Measurements from ENCODE around the gene ZNF484. TPM values are rescaled to one million over a fixed set of nuclear protein-coding genes. Genes with fewer than 3 reads are reported as not detected.
"Not testable (repeated sequence)": the region's sequence is repeated elsewhere in the genome, so short reads cannot be mapped to it uniquely, and the experiment has no call there.

The ZNF484 gene
- total and polyA plus RNA-seq, 3 donors from 2014 or later = 2.5 to 10.5 (median 10.4) TPM

DNA sequence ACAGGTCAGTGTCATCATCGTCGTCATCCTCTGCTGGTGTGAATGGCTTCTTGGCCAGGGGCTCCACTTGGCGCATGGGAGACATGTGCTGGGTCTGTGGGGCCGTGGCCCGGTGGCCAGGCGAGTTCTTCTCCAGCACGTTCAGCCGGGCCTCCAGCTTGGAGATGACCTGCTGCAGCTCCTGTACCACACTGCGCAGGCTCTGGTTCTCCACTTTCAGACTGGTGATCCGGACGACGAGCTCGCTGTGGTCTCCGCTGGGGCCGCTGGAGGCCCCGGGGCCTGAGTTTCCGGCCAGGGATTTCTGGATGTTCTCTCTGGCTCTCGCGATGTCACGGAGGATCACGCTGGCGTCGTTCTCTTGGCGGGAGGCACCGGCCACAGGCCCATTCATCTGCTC is 40.6 kb downstream of the ZNF484 start:
- no peaks in the 10 kb centered on the region for H3K9me3 ChIP-seq
- DNase-seq = peak; percentile 60
- WGBS, 2 donors = 75 to 76% methylated on average over 23 to 25 of the region's 25 CpGs
- H3K27ac ChIP-seq = no peak overlapping the region
- TF ChIP-seq, protein P1, sequence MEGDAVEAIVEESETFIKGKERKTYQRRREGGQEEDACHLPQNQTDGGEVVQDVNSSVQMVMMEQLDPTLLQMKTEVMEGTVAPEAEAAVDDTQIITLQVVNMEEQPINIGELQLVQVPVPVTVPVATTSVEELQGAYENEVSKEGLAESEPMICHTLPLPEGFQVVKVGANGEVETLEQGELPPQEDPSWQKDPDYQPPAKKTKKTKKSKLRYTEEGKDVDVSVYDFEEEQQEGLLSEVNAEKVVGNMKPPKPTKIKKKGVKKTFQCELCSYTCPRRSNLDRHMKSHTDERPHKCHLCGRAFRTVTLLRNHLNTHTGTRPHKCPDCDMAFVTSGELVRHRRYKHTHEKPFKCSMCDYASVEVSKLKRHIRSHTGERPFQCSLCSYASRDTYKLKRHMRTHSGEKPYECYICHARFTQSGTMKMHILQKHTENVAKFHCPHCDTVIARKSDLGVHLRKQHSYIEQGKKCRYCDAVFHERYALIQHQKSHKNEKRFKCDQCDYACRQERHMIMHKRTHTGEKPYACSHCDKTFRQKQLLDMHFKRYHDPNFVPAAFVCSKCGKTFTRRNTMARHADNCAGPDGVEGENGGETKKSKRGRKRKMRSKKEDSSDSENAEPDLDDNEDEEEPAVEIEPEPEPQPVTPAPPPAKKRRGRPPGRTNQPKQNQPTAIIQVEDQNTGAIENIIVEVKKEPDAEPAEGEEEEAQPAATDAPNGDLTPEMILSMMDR (IDR thresholded peaks at IDR 0.05) = no peak
- no peak for TF ChIP-seq POLR2A (IDR thresholded peaks at IDR 0.05)
- no peaks in the 10 kb centered on the region for H3K4me1 ChIP-seq
- H3K27me3 ChIP-seq = no peaks in the 10 kb centered on the region
- intact Hi-C loops (cut with DNase I; ENCODE audit: low total_unique reads) = no loop called here
- H3K36me3 ChIP-seq (ENCODE audit: low read depth, missing control alignments) = no peaks in the 10 kb centered on the region
- peak overlapping the region; percentile 16 to 40 for H3K4me3 ChIP-seq

DNA sequence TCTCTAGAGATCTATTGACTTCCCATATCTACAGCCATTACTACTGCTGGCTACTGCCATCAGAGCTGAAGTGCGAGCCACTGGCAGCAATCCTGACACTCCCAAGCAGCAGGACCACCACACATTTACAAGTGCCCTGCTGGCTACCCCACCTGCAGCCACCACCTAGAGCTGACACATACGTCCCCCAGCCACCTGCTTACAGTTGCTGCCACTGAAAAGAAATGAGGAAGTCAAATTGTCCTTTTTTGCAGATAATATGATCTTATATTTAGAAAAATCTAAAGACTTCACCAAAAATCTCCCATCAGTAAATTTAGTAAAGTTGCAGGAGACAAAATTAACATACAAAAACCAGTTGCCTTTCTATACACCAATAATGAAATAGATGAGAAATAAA is 48.4 kb downstream of the ZNF484 start:
- 77 to 88% methylated on average over 2 of the region's 2 CpGs for WGBS, 2 donors
- H3K27ac ChIP-seq = no peak overlapping the region
- no peak for TF ChIP-seq POLR2A (IDR thresholded peaks at IDR 0.05)
- TF ChIP-seq, protein P1 (IDR thresholded peaks at IDR 0.05) = no peak
- H3K36me3 ChIP-seq (ENCODE audit: low read depth, missing control alignments) = no peaks in the 10 kb centered on the region
- intact Hi-C loops (cut with DNase I; ENCODE audit: low total_unique reads) = no loop called here
- no peak for DNase-seq
- H3K9me3 ChIP-seq = no peaks in the 10 kb centered on the region
- H3K27me3 ChIP-seq = no peaks in the 10 kb centered on the region
- no peaks in the 10 kb centered on the region for H3K4me1 ChIP-seq
- no peak overlapping the region for H3K4me3 ChIP-seq

DNA sequence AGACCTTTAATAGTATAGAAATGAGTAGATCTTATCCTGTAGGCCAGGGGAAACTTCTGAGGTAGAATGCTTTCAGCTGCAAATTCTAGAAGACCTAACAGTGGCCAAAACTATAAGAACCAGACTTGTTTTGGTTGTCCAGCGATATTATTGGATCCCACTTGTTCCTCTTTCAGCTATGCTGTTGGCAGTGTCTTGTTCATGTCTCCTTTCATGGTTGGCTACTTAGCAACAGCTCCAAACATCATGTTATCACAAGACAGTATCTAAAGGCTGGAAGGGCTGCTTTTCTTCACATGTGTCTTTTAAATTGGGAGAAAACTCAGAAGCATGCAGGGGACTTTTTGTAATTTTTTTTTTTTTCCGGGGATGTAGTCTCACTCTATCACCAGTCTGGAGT is 52.8 kb downstream of the ZNF484 start:
- H3K36me3 ChIP-seq (ENCODE audit: low read depth, missing control alignments); H3K27me3 ChIP-seq; DNase-seq; H3K4me3 ChIP-seq; H3K27ac ChIP-seq; H3K9me3 ChIP-seq; intact Hi-C loops (cut with DNase I; ENCODE audit: low total_unique reads); H3K4me1 ChIP-seq: not testable (repeated sequence)
- 80 to 91% methylated on average over 2 of the region's 2 CpGs for WGBS, 2 donors

DNA sequence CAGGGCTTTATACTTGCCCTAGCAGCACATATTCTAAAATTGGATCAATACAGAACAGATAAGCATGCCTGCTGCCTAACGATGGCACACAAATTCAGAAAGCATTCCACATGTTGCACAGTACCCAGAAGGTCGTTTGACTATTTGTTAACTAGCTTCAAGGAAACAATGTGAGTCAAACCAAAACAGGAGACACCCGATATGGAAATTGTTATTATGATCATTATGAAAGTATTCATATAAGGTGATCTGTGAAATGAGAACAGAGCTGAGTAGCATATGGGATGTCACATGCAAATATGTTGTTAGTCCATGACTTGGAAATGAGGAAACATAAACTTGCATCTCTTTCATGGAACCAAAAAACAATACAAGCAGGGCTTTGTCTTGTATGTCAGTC is 56.9 kb downstream of the ZNF484 start:
- intact Hi-C loops (cut with DNase I; ENCODE audit: low total_unique reads) = no loop called here
- H3K27me3 ChIP-seq = no peaks in the 10 kb centered on the region
- TF ChIP-seq POLR2A (IDR thresholded peaks at IDR 0.05) = no peak
- TF ChIP-seq, protein P1 (IDR thresholded peaks at IDR 0.05) = no peak
- no peaks in the 10 kb centered on the region for H3K36me3 ChIP-seq (ENCODE audit: low read depth, missing control alignments)
- no peak overlapping the region for H3K27ac ChIP-seq
- WGBS, 2 donors = 73 to 76% methylated on average over 3 of the region's 3 CpGs
- no peaks in the 10 kb centered on the region for H3K4me1 ChIP-seq
- H3K9me3 ChIP-seq = no peaks in the 10 kb centered on the region
- no peak overlapping the region for H3K4me3 ChIP-seq
- no peak for DNase-seq

DNA sequence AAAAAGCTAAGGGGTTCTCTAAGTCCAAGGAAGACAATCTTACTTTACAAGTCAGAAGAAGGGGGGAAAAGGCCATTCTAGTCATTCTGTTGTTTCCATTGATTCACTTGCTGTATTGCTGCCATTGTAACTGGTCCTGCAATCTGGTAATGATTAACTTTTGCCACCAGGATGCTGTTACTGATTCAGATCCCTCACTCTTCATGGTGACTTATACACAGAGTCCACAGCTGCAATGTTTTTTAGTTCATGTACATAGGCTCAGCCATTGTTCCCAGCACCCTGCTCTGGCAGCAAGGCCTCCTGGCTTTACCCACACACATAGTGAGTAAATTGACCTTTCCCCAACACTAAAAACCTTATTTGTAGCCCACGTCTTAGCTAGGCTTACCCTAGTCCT is 57.9 kb downstream of the ZNF484 start:
- H3K4me1 ChIP-seq; H3K4me3 ChIP-seq; H3K27me3 ChIP-seq; intact Hi-C loops (cut with DNase I; ENCODE audit: low total_unique reads); H3K36me3 ChIP-seq (ENCODE audit: low read depth, missing control alignments); H3K9me3 ChIP-seq; H3K27ac ChIP-seq; DNase-seq: not testable (repeated sequence)
- 77 to 89% methylated on average over 1 of the region's 1 CpG for WGBS, 2 donors

DNA sequence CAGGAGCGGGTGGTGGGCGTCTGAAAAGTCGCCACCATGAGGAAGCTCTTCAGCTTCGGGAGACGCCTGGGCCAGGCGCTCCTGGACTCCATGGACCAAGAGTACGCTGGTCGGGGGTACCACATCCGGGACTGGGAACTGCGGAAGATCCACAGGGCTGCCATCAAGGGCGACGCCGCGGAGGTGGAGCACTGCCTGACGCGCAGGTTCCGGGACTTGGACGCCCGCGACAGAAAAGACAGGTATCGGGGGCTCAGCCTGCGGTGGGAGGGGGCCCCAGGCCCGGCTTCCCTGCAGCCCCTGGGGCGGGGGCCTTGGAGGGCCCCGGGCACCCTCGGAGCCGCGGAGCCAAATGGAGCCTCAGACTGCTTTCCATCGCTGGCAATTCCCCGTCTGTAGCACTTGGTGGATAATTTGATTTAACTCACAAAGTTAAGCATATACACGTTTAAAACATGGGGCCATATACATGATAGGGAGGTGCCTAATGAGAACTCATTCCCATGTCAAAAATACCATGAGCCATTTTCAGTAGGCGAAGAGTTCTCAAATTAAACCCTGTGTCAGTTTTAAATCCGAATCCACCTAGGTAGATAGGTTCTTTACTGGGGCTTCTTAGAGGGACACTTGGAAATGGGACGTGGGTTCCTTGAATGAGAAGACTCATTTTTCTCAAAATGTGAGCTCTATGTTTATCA is 68.1 kb downstream of the ZNF484 start:
- H3K9me3 ChIP-seq; H3K36me3 ChIP-seq (ENCODE audit: low read depth, missing control alignments); H3K27ac ChIP-seq; H3K27me3 ChIP-seq; DNase-seq; intact Hi-C loops (cut with DNase I; ENCODE audit: low total_unique reads): not testable (repeated sequence)
- Histone ChIP-seq H3K4me3 (peak overlapping the region; percentile 35 to 39), H3K4me1 (peaks cover 28% of the 10 kb centered on the region)
- WGBS, 2 donors = 8 to 24% methylated on average over 8 to 34 of the region's 34 CpGs
